Esophagus squamous epithelium (tissue), 5 donors: ENCODE data around the gene ST8SIA2. TPM values are rescaled to one million over a fixed set of nuclear protein-coding genes. Genes with fewer than 3 reads are reported as not detected.
"Not testable (repeated sequence)": the region's sequence is repeated elsewhere in the genome, so short reads cannot be mapped to it uniquely, and the experiment has no call there.

Experiments used
- DNase-seq: peaks from one replicate; lab custom pipeline; 2025; lab: John Stamatoyannopoulos, UW
- H3K27ac ChIP-seq, 4 donors: fragments of 200-600 bp; sonication (generic); one replicate each; pipeline ENCODE4 v1.5.1; 2016 to 2019; ENCODE audit warnings: mild to moderate bottlenecking in 1 of 4
- H3K27me3 ChIP-seq, 4 donors: fragments of 200-600 bp; sonication (generic); 1 replicate in 3 of 4; 2 replicates in 1 of 4; pipeline versions ENCODE4 v1.5.1 to v1.6.0; 2017 to 2021; ENCODE audit warnings: antibody characterized with exemption in 1 of 4
- H3K36me3 ChIP-seq, 3 donors: fragments of 200-600 bp; sonication (generic); one replicate each; pipeline ENCODE4 v1.5.1; 2016 to 2019
- H3K4me1 ChIP-seq, 3 donors: fragments of 200-600 bp; sonication (generic); one replicate each; pipeline ENCODE4 v1.5.1; 2017 to 2019
- H3K4me3 ChIP-seq, 4 donors: fragments of 200-600 bp; sonication (generic); 1 replicate in 3 of 4; 2 replicates in 1 of 4; pipeline ENCODE4 v1.5.1; 2016 to 2019; ENCODE audit warnings: mild to moderate bottlenecking in 2 of 4, moderate library complexity in 1 of 4
- H3K9me3 ChIP-seq, 3 donors: fragments of 200-600 bp; sonication (generic); one replicate each; pipeline ENCODE4 v1.5.1; 2016 to 2019
- POLR2A ChIP-seq, 4 donors: fragments of 450-650 bp; IDR thresholded peaks; one replicate each; pipeline ENCODE4 v1.6.1; 2017; ENCODE audit warnings: antibody characterized with exemption in 4 of 4, mild to moderate bottlenecking in 4 of 4, moderate library complexity in 3 of 4
- WGBS, 2 donors: methylation state at CpG; one replicate each; pipeline ENCODE4 v1.1.5; 2018; 5-methylcytosine and 5-hydroxymethylcytosine counted together
- intact Hi-C: fragments of 100-400 bp; cut with DNase I; formaldehyde crosslinking; loops from one replicate; pipeline ENCODE4 v1.15.0; 2022
- total RNA-seq, 4 donors: library from RNA; depleted of rRNA; stranded (reverse); fragments of >200 nt; gene quantifications; one replicate each; pipeline ENCODE4 v1.1.0, GENCODE V29; 2016
- TF ChIP-seq, protein P1 (sequence below), 6 experiments: fragments of 450-650 bp in 4 of 6; fragments of 200-600 bp in 2 of 6; sonication (generic) in 2 of 6; IDR thresholded peaks; one replicate each; pipeline ENCODE4 v1.5.1; 2016 to 2019; ENCODE audit warnings: antibody characterized with exemption in 6 of 6, mild to moderate bottlenecking in 4 of 6, moderate library complexity in 4 of 6
- donor health status: DM: yes; HTN: yes; CAD: no.

Gene ST8SIA2
- total RNA-seq, 4 donors from 2014 or later = not detected

DNA sequence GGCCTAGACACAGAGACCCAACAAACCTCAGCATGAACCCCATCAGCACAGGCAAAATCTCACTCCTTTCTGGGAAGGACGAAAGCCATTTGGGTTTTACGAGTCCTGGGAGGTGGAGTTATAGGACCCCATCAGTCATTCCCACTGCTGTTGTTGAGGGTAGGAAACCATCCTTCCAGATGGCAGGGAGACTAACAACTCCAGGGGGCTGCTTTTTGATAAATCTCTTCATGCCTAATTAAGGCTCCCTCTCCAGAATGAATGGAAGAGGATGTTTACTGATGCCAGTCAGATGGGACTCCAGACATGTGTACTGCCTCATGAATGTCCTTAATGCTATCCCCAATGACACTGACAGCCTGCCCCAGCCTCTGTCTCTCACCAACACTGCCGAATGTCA, 75.3 kb downstream of the ST8SIA2 start:
- 65 to 82% methylated on average over 3 of the region's 3 CpGs for WGBS, 2 donors

DNA sequence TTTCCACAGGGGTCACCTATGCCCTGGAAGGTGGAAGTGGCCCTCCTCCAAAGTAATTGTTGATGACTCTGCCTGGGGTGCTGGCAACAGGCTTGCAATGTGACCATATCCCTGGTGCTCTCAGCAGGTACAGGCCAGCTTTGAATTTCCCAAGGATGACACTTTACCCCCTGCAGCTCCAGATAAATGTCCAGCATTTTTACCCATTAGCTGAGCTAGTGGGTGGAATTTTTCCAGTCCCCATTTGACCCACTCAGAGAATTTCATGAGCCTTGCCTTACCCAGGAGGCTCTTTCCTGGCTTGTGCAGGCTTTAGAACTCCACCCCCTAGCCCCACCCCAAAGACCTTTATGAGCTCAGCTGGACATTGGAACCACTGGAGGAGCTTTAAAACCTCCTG, 77.6 kb downstream of the ST8SIA2 start:
- Histone ChIP-seq H3K27me3 (peaks cover 0 to 16% (median 0%) of the 10 kb centered on the region in 4 donors), H3K4me3 (no peak overlapping the region), H3K9me3 (no peaks in the 10 kb centered on the region), H3K4me1 (no peaks in the 10 kb centered on the region), H3K27ac (no peak overlapping the region), H3K36me3 (no peaks in the 10 kb centered on the region)
- TF ChIP-seq POLR2A (IDR thresholded peaks at IDR 0.05) = no peak
- TF ChIP-seq, protein P1, sequence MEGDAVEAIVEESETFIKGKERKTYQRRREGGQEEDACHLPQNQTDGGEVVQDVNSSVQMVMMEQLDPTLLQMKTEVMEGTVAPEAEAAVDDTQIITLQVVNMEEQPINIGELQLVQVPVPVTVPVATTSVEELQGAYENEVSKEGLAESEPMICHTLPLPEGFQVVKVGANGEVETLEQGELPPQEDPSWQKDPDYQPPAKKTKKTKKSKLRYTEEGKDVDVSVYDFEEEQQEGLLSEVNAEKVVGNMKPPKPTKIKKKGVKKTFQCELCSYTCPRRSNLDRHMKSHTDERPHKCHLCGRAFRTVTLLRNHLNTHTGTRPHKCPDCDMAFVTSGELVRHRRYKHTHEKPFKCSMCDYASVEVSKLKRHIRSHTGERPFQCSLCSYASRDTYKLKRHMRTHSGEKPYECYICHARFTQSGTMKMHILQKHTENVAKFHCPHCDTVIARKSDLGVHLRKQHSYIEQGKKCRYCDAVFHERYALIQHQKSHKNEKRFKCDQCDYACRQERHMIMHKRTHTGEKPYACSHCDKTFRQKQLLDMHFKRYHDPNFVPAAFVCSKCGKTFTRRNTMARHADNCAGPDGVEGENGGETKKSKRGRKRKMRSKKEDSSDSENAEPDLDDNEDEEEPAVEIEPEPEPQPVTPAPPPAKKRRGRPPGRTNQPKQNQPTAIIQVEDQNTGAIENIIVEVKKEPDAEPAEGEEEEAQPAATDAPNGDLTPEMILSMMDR (IDR thresholded peaks at IDR 0.05) = no peak
- intact Hi-C loops = no loop called here
- DNase-seq = no peak

More for the DNA sequence above, 75.3 kb downstream of the ST8SIA2 start:
- Histone ChIP-seq H3K27ac (no peak overlapping the region), H3K4me3 (no peak overlapping the region), H3K27me3 (peaks cover 0 to 7% (median 0%) of the 10 kb centered on the region in 4 donors), H3K36me3 (no peaks in the 10 kb centered on the region), H3K4me1 (no peaks in the 10 kb centered on the region), H3K9me3 (no peaks in the 10 kb centered on the region)
- DNase-seq = no peak
- TF ChIP-seq, protein P1 (IDR thresholded peaks at IDR 0.05) = no peak
- TF ChIP-seq POLR2A (IDR thresholded peaks at IDR 0.05) = no peak
- intact Hi-C loops = no loop called here

DNA sequence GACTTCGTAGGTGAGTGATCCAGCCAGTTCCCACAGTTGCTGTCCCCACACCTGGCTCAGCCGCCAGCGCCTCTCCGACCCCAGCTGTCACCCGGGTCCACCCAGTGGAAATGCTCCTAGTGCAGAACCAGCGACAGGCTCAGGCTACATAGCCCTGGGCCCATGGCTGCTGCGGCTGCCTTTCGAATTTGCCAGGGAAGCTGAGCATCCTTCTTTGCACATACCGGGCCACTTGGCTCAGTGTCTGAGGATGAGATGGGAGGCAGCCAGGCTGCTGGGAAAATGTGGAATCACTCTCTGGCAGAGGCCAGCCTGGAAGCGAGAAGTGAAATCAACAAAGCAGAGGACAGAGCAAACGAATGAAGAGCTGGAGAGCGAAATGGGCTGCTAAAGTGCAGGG, 80.1 kb downstream of the ST8SIA2 start:
- 79 to 88% methylated on average over 8 to 9 of the region's 12 CpGs for WGBS, 2 donors
- no peaks in the 10 kb centered on the region for H3K4me1 ChIP-seq
- intact Hi-C loops = no loop called here
- H3K9me3 ChIP-seq = no peaks in the 10 kb centered on the region
- H3K36me3 ChIP-seq = no peaks in the 10 kb centered on the region
- no peak for DNase-seq
- H3K27ac ChIP-seq = no peak overlapping the region
- H3K4me3 ChIP-seq = no peak overlapping the region
- H3K27me3 ChIP-seq = peaks cover 0 to 35% (median 0%) of the 10 kb centered on the region in 4 donors
- TF ChIP-seq, protein P1 (IDR thresholded peaks at IDR 0.05) = no peak
- TF ChIP-seq POLR2A (IDR thresholded peaks at IDR 0.05) = no peak

DNA sequence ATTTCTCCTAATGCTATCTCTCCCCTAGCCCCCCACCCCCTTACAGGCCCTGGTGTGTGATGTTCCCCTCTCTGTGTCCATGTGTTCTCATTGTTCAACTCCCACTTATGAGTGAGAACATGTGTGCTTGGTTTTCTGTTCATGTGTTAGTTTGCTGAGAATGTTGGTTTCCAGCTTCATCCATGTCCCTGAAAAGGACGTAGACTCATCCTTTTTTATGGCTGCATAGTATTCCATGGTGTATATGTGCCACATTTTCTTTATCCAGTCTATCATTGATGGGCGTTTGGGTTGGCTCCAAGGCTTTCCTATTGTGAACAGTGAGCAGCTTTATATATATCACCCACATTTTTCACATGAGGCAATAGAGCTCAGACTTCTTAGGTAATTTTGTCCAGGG, 86.0 kb downstream of the ST8SIA2 start:
- intact Hi-C loops = not testable (repeated sequence)
- WGBS, 2 donors = 75 to 88% methylated on average over 2 of the region's 2 CpGs

DNA sequence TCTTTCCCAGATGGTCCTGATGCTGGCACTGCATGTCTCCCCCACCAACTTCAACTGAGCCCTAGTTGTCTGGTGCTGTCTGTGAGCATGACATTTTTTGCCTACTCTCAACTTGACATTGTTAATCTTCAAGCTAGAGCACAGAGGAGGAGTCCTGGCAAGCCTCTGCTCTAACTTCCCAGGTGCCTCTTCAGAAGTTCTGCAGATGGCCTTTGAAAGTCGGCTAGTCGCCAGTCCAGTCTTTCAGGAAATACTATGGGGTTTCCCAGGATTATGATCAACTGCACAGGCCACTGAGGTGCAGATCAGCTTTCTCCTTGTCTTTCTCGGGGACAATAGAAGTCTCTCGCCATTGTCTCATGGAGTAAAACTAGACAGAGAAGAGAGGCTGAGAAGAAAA, 86.7 kb downstream of the ST8SIA2 start:
- intact Hi-C loops = no loop called here
- peaks cover 0 to 36% (median 0%) of the 10 kb centered on the region in 4 donors for H3K27me3 ChIP-seq
- no peaks in the 10 kb centered on the region for H3K9me3 ChIP-seq
- H3K27ac ChIP-seq = no peak overlapping the region
- H3K4me3 ChIP-seq = no peak overlapping the region
- no peaks in the 10 kb centered on the region for H3K36me3 ChIP-seq
- TF ChIP-seq, protein P1 (IDR thresholded peaks at IDR 0.05) = no peak
- no peak for TF ChIP-seq POLR2A (IDR thresholded peaks at IDR 0.05)
- WGBS, 2 donors = 19 to 29% methylated on average over 2 to 3 of the region's 4 CpGs
- no peak for DNase-seq
- H3K4me1 ChIP-seq = no peaks in the 10 kb centered on the region

More for the DNA sequence above, 86.0 kb downstream of the ST8SIA2 start:
- H3K9me3 ChIP-seq, H3K27ac ChIP-seq, H3K36me3 ChIP-seq, DNase-seq, H3K4me1 ChIP-seq, H3K4me3 ChIP-seq: not testable (repeated sequence)
- H3K27me3 ChIP-seq = peaks cover 0 to 38% (median 0%) of the 10 kb centered on the region in 4 donors

DNA sequence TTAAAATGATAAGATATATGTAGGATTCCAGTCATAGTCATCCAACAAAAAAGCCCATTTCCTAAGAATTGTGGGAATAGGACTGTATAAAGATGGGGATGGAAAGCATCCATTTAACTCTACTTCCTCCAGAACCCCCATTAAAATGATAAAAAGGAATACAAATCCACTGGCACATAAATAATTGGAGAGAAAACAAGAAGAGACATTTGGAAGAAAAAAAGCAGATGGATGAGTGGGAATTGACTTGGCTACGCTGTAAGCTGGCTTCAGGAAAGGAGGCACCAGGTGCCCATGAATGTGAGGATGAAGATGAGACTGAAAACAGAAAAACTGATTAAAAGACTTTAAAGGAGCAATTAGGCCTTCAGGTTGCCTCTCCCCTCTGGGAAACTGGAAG, 91.8 kb downstream of the ST8SIA2 start:
- intact Hi-C loops = no loop called here
- H3K36me3 ChIP-seq = no peaks in the 10 kb centered on the region
- H3K27ac ChIP-seq = no peak overlapping the region
- WGBS, 2 donors = 65 to 92% methylated on average over 1 of the region's 1 CpG
- H3K27me3 ChIP-seq = peaks cover 0 to 6% (median 0%) of the 10 kb centered on the region in 4 donors
- DNase-seq = no peak
- H3K4me3 ChIP-seq = no peak overlapping the region
- H3K4me1 ChIP-seq = no peaks in the 10 kb centered on the region
- TF ChIP-seq, protein P1 (IDR thresholded peaks at IDR 0.05) = no peak
- no peak for TF ChIP-seq POLR2A (IDR thresholded peaks at IDR 0.05)
- no peaks in the 10 kb centered on the region for H3K9me3 ChIP-seq
